Epithelial cell of esophagus (primary cell): ENCODE measurements around the gene PAX5.

Experiments used
- DNase-seq: peaks from one replicate; pipeline ENCODE4 v3.0.0; 2010; ENCODE audit warnings: low read depth
- H3K4me3 ChIP-seq: 2 replicates; pipeline ENCODE4 v1.5.1; 2011; ENCODE audit warnings: mild to moderate bottlenecking, low read length, control low read depth
- CTCF ChIP-seq: IDR thresholded peaks from 2 replicates; pipeline ENCODE4 v1.5.1; 2011; ENCODE audit warnings: low read depth, mild to moderate bottlenecking, low read length, control low read depth, inconsistent platforms; ENCODE audit not compliant: insufficient read depth; ENCODE audit errors: missing control alignments

The PAX5 gene

GRCh38 chr9:36853233-36853632 lies 180.8 kb downstream of the PAX5 start:
- TF ChIP-seq CTCF = no peak
- no peak for DNase-seq
- no peak overlapping the region for H3K4me3 ChIP-seq

- DNase-seq = no peak
- no peak for TF ChIP-seq CTCF
- no peak overlapping the region for H3K4me3 ChIP-seq
These were observed 184.1 kb downstream of the PAX5 start for GRCh38 chr9:36849943-36850342.

- DNase-seq = no peak
- no peak for TF ChIP-seq CTCF
- no peak overlapping the region for H3K4me3 ChIP-seq
These were observed 185.1 kb downstream of the PAX5 start for GRCh38 chr9:36848946-36849345.

- no peak for TF ChIP-seq CTCF
- DNase-seq = peak; percentile 28
- no peak overlapping the region for H3K4me3 ChIP-seq
These were observed 186.0 kb downstream of the PAX5 start for GRCh38 chr9:36847781-36848673.

- no peak for DNase-seq
- H3K4me3 ChIP-seq = no peak overlapping the region
- TF ChIP-seq CTCF = no peak
These were observed 187.4 kb downstream of the PAX5 start for GRCh38 chr9:36846621-36847020.

GRCh38 chr9:36845844-36846243 lies 188.2 kb downstream of the PAX5 start:
- no peak for DNase-seq
- TF ChIP-seq CTCF = no peak
- H3K4me3 ChIP-seq = no peak overlapping the region

- no peak for TF ChIP-seq CTCF
- DNase-seq = no peak
- no peak overlapping the region for H3K4me3 ChIP-seq
These were observed 189.1 kb downstream of the PAX5 start for GRCh38 chr9:36844961-36845360.
